ENCODE measurements around the gene STARD4. TPM values are rescaled to one million over a fixed set of nuclear protein-coding genes. Genes with fewer than 3 reads are reported as not detected.

The STARD4 gene
- polyA plus RNA-seq, 1 experiment = 8.5 TPM

GRCh38 chr5:111551161-111551560 is 38.8 kb upstream of the STARD4 start:
- no peak overlapping the region for H3K4me3 ChIP-seq (ENCODE audit: low read depth, low read length)
- no peak for TF ChIP-seq CTCF (IDR thresholded peaks at IDR 0.05; ENCODE audit: insufficient read depth, low read depth, low read length)
- no peaks in the 10 kb centered on the region for H3K27me3 ChIP-seq (ENCODE audit: control insufficient read depth, insufficient read depth, low read length)
- DNase-seq (ENCODE audit: low read depth) = no peak
- H3K36me3 ChIP-seq (ENCODE audit: control insufficient read depth, insufficient read depth, low read length) = no peaks in the 10 kb centered on the region
- ChIA-PET POLR2A (interaction anchor here (0.6 to 1.3 kb wide), 5 partner anchors 18 to 595 kb away, joined by 3 to 21 read pairs (median 4); no protein-coding TSS in a partner anchor), CTCF (interaction anchor here (0.6 to 2.1 kb wide), 28 partner anchors 9 to 610 kb away, joined by 3 to 16 read pairs (median 4); no protein-coding TSS in a partner anchor)

- H3K27me3 ChIP-seq (ENCODE audit: control insufficient read depth, insufficient read depth, low read length) = no peaks in the 10 kb centered on the region
- ChIA-PET POLR2A (interaction anchor here (0.6 to 1.3 kb wide), 7 partner anchors 17 to 596 kb away, joined by 3 to 35 read pairs (median 4); no protein-coding TSS in a partner anchor), CTCF (interaction anchor here (0.6 to 2.1 kb wide), 31 partner anchors 9 to 611 kb away, joined by 3 to 16 read pairs (median 3); no protein-coding TSS in a partner anchor)
- H3K36me3 ChIP-seq (ENCODE audit: control insufficient read depth, insufficient read depth, low read length) = no peaks in the 10 kb centered on the region
- peak; percentile 92 for DNase-seq (ENCODE audit: low read depth)
- TF ChIP-seq CTCF (IDR thresholded peaks at IDR 0.05; ENCODE audit: insufficient read depth, low read depth, low read length) = peak; percentile 50
- H3K4me3 ChIP-seq (ENCODE audit: low read depth, low read length) = no peak overlapping the region
Observed at GRCh38 chr5:111550282-111551020, 38.1 kb upstream of the STARD4 start.

- no peak for TF ChIP-seq CTCF (IDR thresholded peaks at IDR 0.05; ENCODE audit: insufficient read depth, low read depth, low read length)
- H3K36me3 ChIP-seq (ENCODE audit: control insufficient read depth, insufficient read depth, low read length) = no peaks in the 10 kb centered on the region
- DNase-seq (ENCODE audit: low read depth) = no peak
- no peaks in the 10 kb centered on the region for H3K27me3 ChIP-seq (ENCODE audit: control insufficient read depth, insufficient read depth, low read length)
- ChIA-PET CTCF (interaction anchor here (0.6 to 1.7 kb wide), 2 partner anchors 16 to 391 kb away, joined by 3 to 16 read pairs; no protein-coding TSS in a partner anchor), POLR2A (no interaction called here)
- H3K4me3 ChIP-seq (ENCODE audit: low read depth, low read length) = no peak overlapping the region
Observed at GRCh38 chr5:111548992-111549649, 36.8 kb upstream of the STARD4 start.

GRCh38 chr5:111548348-111548950 is 36.1 kb upstream of the STARD4 start:
- no peak overlapping the region for H3K4me3 ChIP-seq (ENCODE audit: low read depth, low read length)
- ChIA-PET CTCF (interaction anchor here (0.6 to 0.8 kb wide), 2 partner anchors 15 to 391 kb away, joined by 3 read pairs; no protein-coding TSS in a partner anchor), POLR2A (no interaction called here)
- no peak for TF ChIP-seq CTCF (IDR thresholded peaks at IDR 0.05; ENCODE audit: insufficient read depth, low read depth, low read length)
- no peaks in the 10 kb centered on the region for H3K36me3 ChIP-seq (ENCODE audit: control insufficient read depth, insufficient read depth, low read length)
- DNase-seq (ENCODE audit: low read depth) = no peak
- H3K27me3 ChIP-seq (ENCODE audit: control insufficient read depth, insufficient read depth, low read length) = no peaks in the 10 kb centered on the region

GRCh38 chr5:111545031-111545430 is 32.7 kb upstream of the STARD4 start:
- POLR2A ChIA-PET = no interaction called here
- DNase-seq (ENCODE audit: low read depth) = no peak
- H3K4me3 ChIP-seq (ENCODE audit: low read depth, low read length) = no peak overlapping the region
- H3K36me3 ChIP-seq (ENCODE audit: control insufficient read depth, insufficient read depth, low read length) = no peaks in the 10 kb centered on the region
- CTCF ChIA-PET = interaction anchor here (1.0 kb wide), 1 partner anchor 13 kb away, joined by 5 read pairs; no protein-coding TSS in a partner anchor
- TF ChIP-seq CTCF (IDR thresholded peaks at IDR 0.05; ENCODE audit: insufficient read depth, low read depth, low read length) = no peak
- no peaks in the 10 kb centered on the region for H3K27me3 ChIP-seq (ENCODE audit: control insufficient read depth, insufficient read depth, low read length)
